Neuron (in vitro differentiated cells): ENCODE measurements around the gene BICRAL.
"Not testable (repeated sequence)": the region's sequence is repeated elsewhere in the genome, so short reads cannot be mapped to it uniquely, and the experiment has no call there.

Source experiments
- H2AFZ ChIP-seq: one replicate; pipeline ENCODE4 v1.6.1; 2013; ENCODE audit warnings: low read depth, mild to moderate bottlenecking, inconsistent platforms, low read length, moderate library complexity
- H3K27me3 ChIP-seq: one replicate; pipeline ENCODE4 v1.6.1; 2013; ENCODE audit warnings: low read length; ENCODE audit not compliant: insufficient read depth
- H3K36me3 ChIP-seq: one replicate; pipeline ENCODE4 v1.6.1; 2013; ENCODE audit warnings: low read length; ENCODE audit not compliant: insufficient read depth
- H3K4me1 ChIP-seq: one replicate; pipeline ENCODE4 v1.6.1; 2013; ENCODE audit warnings: low read length; ENCODE audit not compliant: insufficient read depth
- H3K4me3 ChIP-seq: 2 replicates; pipeline ENCODE4 v1.5.1; 2013; ENCODE audit warnings: mild to moderate bottlenecking, low read length, moderate library complexity
- H3K9me3 ChIP-seq: one replicate; pipeline ENCODE4 v1.6.1; 2013; ENCODE audit warnings: low read length

The BICRAL gene

GRCh38 chr6:42781796-42782688 lies at the start of gene BICRAL:
TSS of gene BICRAL (plus strand) at chr6:42782052. CDS start at chr6:42822023, 39,971 bp downstream.
- no peaks in the 10 kb centered on the region for H3K9me3 ChIP-seq
- peaks cover 27% of the 10 kb centered on the region for H3K4me1 ChIP-seq
- H3K36me3 ChIP-seq = no peaks in the 10 kb centered on the region
- peak within 1 kb of the TSS; percentile 63 for H3K4me3 ChIP-seq
- no peak within 1 kb of the TSS for H2AFZ ChIP-seq
- no peaks in the 10 kb centered on the region for H3K27me3 ChIP-seq

- H3K36me3 ChIP-seq, H3K9me3 ChIP-seq, H3K4me1 ChIP-seq, H3K4me3 ChIP-seq, H2AFZ ChIP-seq, H3K27me3 ChIP-seq: not testable (repeated sequence)
Observed at GRCh38 chr6:42733867-42734481, 47.9 kb upstream of the BICRAL start.

GRCh38 chr6:42735976-42736375 lies 45.9 kb upstream of the BICRAL start:
- no peaks in the 10 kb centered on the region for H3K4me1 ChIP-seq
- no peaks in the 10 kb centered on the region for H3K27me3 ChIP-seq
- no peaks in the 10 kb centered on the region for H3K9me3 ChIP-seq
- no peak overlapping the region for H3K4me3 ChIP-seq
- no peak overlapping the region for H2AFZ ChIP-seq
- H3K36me3 ChIP-seq = no peaks in the 10 kb centered on the region

DNA sequence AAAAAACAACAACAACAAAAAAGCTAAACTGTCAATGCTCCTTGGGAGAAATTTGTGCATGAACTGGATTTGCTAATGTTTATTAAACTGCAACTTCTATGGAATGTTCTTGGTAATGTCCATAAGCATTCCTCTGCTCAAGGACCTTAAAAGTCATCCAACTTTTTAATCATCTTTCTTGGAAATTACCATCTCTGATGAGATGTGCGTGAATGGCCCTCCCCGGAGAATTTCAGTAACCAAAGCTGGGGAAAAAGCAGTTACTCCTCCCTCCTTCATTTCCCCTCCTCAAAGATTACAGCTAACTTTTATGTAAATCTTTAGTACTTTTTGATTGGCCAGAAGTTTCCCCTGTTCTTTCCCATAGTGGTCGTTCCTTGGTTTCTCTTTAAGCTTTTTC lies 41.1 kb upstream of the BICRAL start:
- Histone ChIP-seq H2AFZ (no peak overlapping the region), H3K4me3 (no peak overlapping the region), H3K9me3 (no peaks in the 10 kb centered on the region)

GRCh38 chr6:42742116-42742894 lies 39.5 kb upstream of the BICRAL start:
- Histone ChIP-seq H3K4me3 (no peak overlapping the region), H3K4me1 (peaks cover 11% of the 10 kb centered on the region), H3K36me3 (no peaks in the 10 kb centered on the region), H3K27me3 (no peaks in the 10 kb centered on the region), H3K9me3 (no peaks in the 10 kb centered on the region), H2AFZ (no peak overlapping the region)

More for the DNA sequence above, 41.1 kb upstream of the BICRAL start:
- Histone ChIP-seq H3K36me3 (no peaks in the 10 kb centered on the region), H3K4me1 (peaks cover 11% of the 10 kb centered on the region), H3K27me3 (no peaks in the 10 kb centered on the region)

GRCh38 chr6:42744351-42744893 lies 37.4 kb upstream of the BICRAL start:
- H3K9me3 ChIP-seq = no peaks in the 10 kb centered on the region
- no peaks in the 10 kb centered on the region for H3K36me3 ChIP-seq
- H2AFZ ChIP-seq = no peak overlapping the region
- peaks cover 14% of the 10 kb centered on the region for H3K4me1 ChIP-seq
- H3K27me3 ChIP-seq = no peaks in the 10 kb centered on the region
- peak overlapping the region; percentile 88 for H3K4me3 ChIP-seq

DNA sequence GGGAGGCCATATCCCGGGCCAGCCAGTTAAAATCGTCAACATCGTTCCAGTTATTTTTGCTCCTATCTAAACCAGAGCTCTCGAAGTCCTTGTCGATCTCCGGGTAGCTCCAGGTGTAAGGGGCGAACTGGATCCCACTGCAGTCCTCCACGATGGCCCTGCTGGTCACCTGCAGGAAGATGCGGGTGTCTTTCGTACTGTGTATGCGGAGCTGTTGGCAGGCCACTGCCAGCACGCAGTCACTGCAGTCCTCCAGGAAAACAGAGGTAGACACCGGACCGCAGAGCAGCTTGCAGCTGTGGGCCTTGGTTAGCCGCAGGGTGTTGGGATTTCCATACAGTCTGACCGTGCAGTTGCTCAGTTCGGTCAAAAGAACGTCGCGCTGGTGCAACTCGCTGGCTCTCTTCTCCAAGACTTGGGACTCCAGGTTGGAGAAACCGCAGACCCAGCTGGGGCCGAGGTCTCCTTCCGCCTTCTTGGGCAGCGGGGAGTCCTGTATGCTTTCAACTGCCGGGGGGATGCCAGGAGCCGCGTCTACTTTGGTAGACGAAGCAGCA lies 36.7 kb upstream of the BICRAL start:
- Histone ChIP-seq H3K4me3 (peak overlapping the region; percentile 88), H3K36me3 (no peaks in the 10 kb centered on the region), H2AFZ (no peak overlapping the region), H3K9me3 (no peaks in the 10 kb centered on the region), H3K27me3 (no peaks in the 10 kb centered on the region), H3K4me1 (peaks cover 14% of the 10 kb centered on the region)

DNA sequence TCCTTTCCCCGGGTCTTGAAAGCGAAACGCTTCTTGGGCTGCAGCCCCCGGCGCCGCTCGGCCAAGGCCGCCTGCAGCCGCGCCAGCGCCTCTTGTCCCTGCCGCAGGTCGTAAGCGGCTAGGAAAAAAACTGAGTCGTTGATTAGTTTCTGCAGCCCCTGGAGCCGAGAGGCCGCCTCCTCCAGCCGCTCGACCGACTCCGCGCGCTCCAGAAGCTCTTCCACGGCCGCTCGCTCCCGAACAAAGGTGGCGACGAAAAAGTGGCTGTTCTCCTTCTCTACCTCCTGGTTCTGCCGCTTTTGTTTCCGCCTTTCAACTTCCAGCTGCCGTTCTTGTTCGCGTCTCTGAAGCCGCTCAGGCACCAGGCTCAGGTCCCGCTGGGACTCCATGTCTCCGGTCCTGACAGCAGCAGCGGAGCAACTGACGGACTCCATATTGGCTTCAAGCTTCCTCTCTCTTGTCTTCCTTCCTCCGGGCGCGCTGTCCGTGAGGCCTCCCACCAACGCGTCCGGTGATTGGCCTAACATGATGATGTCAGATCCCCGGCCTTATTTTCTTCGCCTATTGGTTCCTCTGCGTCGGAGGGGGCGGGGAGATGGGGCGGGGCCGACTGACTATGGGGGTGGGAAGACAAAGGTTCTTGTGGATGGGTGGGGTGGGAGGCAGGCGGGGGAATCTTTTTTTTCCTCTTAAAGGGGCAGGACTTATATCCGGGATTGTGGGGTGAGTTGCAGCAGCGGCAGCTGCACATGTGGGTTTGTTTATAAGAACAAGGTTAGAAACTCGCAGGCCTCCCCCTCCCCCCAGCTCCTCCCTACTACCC lies 36.0 kb upstream of the BICRAL start, which contains the start of gene TBCC:
Gene TBCC (minus strand): TSS at position 464 of the 823 bp plus-strand sequence. CDS start 30 bp downstream, at position 434.
- H2AFZ ChIP-seq = peak within 1 kb of the TSS; percentile 90
- peaks cover 14% of the 10 kb centered on the region for H3K4me1 ChIP-seq
- no peaks in the 10 kb centered on the region for H3K36me3 ChIP-seq
- H3K27me3 ChIP-seq = no peaks in the 10 kb centered on the region
- H3K9me3 ChIP-seq = no peaks in the 10 kb centered on the region
- H3K4me3 ChIP-seq = peak within 1 kb of the TSS; percentile 97

DNA sequence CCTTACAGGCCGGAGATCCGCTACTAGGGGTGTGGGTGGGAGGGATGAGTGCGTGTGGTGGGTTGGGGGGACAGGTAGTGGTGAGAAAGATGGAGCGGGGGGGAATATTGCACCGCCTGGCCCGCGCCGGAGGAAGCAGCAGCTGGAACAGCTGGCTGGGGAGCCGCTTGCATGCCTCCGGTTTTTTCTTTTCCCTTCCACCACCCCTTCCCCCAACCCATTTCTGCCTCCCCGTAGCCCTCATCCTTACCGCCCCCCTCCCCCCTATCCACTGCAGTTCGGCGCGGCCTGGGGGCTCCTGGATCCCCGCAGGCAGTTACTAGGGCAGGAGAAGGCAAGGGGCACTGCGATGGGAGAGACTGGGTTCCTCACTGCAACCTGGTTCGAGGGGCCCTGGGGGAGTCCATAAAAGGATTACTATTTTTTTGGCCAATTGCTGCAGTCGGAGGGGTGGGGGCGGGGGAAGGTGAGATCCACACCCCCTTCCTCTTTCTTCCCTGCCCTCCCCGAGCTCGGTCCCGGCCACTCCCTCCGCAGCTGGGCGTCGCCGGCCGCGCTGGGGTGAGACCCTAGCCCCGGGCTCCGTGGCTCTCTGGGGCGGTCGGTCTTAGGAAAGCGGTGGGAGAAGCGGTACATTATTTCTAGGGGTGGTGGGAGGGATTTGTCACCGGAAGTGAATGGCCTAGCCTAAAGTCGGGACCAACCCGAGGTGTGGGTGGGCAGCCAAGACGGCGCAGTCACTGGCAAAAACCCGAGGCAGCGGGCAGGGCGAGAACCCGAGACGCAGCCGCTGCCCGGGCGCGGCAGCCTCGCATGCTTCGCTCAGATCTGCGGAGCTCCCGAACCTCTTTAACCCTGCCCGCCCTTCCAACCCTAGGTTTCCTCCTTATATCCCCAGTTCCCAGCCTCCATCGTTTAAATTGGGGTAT lies 35.1 kb upstream of the BICRAL start:
- peaks cover 14% of the 10 kb centered on the region for H3K4me1 ChIP-seq
- H3K27me3 ChIP-seq = no peaks in the 10 kb centered on the region
- H3K9me3 ChIP-seq = no peaks in the 10 kb centered on the region
- peak overlapping the region; percentile 90 for H2AFZ ChIP-seq
- H3K36me3 ChIP-seq = no peaks in the 10 kb centered on the region
- H3K4me3 ChIP-seq = peak overlapping the region; percentile 97

DNA sequence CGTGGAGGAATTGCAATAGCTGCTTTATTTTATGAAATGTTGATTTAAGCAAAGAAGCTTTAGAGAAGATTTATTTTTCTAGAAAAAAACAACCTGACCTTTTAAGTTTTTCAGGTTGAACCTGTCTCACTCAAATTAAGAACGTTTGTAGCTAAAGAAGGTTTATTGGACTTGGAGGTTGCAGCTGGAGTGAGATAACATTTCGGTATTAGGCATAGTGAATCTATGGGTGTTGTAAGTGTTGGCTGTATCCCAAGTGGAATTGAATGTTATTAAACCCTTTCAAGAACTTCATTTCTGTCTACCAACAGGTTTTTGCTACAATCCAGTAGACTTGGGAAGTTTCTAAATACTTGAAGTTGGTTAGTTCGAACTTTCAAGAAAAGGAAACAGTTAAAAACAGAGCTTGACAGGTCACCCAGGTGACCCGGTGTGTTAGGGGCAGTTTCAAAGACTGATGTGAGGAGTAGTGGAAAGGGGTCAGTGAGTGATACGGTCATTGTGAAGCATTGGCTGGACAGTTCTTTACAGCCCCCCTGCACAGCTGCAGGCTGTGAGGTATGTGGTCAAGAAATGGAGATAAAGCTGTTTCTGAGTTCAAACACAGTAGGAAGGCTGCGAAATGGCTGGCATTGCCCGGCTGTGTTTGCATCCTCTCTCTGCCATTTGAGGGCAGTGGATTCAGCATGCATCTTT lies 33.5 kb upstream of the BICRAL start:
- no peaks in the 10 kb centered on the region for H3K36me3 ChIP-seq
- no peaks in the 10 kb centered on the region for H3K9me3 ChIP-seq
- H3K4me1 ChIP-seq = peaks cover 14% of the 10 kb centered on the region
- no peak overlapping the region for H3K4me3 ChIP-seq
- no peak overlapping the region for H2AFZ ChIP-seq
- no peaks in the 10 kb centered on the region for H3K27me3 ChIP-seq

GRCh38 chr6:42751055-42751454 lies 30.8 kb upstream of the BICRAL start:
- H3K4me3 ChIP-seq = no peak overlapping the region
- H3K36me3 ChIP-seq = no peaks in the 10 kb centered on the region
- H3K27me3 ChIP-seq = no peaks in the 10 kb centered on the region
- H3K9me3 ChIP-seq = no peaks in the 10 kb centered on the region
- H2AFZ ChIP-seq = no peak overlapping the region
- H3K4me1 ChIP-seq = peaks cover 3% of the 10 kb centered on the region
